GM10266 (cell line): ENCODE results near the gene RBMX.
"Not testable (repeated sequence)": the region's sequence is repeated elsewhere in the genome, so short reads cannot be mapped to it uniquely, and the experiment has no call there.

ENCODE experiments used
- DNase-seq: peaks from one replicate; pipeline ENCODE4 v3.0.0; 2012; ENCODE audit errors: extremely low spot score
- TF ChIP-seq, protein P1 (sequence below): IDR thresholded peaks from 2 replicates; pipeline ENCODE4 v1.5.1; 2012; ENCODE audit warnings: mild to moderate bottlenecking, low read depth; ENCODE audit not compliant: control insufficient read depth, insufficient read depth; ENCODE audit errors: missing control alignments

The RBMX gene

GRCh38 chrX:136909119-136909705 lies 28.7 kb upstream of the RBMX start:
- TF ChIP-seq, protein P1, sequence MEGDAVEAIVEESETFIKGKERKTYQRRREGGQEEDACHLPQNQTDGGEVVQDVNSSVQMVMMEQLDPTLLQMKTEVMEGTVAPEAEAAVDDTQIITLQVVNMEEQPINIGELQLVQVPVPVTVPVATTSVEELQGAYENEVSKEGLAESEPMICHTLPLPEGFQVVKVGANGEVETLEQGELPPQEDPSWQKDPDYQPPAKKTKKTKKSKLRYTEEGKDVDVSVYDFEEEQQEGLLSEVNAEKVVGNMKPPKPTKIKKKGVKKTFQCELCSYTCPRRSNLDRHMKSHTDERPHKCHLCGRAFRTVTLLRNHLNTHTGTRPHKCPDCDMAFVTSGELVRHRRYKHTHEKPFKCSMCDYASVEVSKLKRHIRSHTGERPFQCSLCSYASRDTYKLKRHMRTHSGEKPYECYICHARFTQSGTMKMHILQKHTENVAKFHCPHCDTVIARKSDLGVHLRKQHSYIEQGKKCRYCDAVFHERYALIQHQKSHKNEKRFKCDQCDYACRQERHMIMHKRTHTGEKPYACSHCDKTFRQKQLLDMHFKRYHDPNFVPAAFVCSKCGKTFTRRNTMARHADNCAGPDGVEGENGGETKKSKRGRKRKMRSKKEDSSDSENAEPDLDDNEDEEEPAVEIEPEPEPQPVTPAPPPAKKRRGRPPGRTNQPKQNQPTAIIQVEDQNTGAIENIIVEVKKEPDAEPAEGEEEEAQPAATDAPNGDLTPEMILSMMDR, result no peak
- peak; percentile 79 for DNase-seq

DNA sequence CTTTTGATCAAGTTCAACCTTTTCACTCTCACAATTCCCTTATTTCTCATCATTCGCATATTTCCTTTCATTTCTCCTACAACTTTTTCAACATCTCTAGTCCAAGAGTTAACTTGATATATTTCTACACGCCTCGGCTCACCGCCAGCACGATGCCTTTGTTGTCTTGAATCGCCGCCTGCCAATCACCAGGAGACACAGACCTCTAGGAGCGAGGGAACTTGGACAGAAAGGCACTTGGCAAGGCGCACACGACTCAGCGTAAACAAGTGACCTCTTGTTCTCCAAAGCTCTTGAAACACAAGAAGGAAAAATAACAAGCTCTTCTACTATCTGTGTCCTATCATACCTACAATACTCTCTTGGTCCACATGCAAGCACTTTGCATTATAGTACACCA lies 27.1 kb upstream of the RBMX start:
- DNase-seq, result no peak
- TF ChIP-seq, protein P1, result no peak

GRCh38 chrX:136906921-136907510 lies 26.5 kb upstream of the RBMX start:
- TF ChIP-seq, protein P1, result no peak
- DNase-seq, result no peak

GRCh38 chrX:136904067-136904466 lies 23.5 kb upstream of the RBMX start:
- DNase-seq, result not testable (repeated sequence)

DNA sequence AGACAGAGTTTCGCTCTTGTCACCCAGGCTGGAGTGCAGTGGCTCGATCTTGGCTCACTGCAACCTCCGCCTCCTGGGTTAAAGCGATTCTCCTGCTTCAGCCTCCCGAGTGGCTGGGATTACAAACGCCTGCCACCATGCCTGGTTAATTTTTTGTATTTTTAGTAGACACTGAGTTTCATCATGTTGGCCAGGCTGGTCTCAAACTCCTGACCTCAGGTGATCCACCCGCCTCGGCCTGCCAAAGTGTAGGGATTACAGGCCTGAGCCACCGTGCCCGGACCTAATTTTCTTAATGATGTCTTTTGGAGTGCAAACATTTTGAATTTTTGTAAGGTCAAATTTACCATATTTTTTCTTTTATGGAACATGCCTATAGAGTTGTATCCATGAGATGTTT lies 19.5 kb upstream of the RBMX start:
- not testable (repeated sequence) for DNase-seq

DNA sequence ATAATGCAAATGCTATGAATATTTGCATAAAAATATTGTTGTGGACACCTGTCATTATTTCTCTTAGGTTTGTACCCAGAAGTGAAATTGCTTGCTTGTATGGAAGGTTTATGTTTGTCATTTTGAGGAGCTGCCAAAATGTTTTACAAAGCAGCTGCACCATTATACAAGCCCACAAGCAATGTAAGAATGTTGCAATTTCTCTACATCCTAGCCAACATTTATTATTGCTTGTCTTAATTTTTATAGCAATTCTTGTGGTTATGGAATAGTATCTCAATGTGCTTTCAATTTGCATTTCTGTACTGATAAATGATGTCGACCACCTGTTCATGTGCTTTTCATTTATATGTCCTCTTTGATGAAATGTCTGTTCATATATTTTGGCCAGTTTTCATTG lies 18.7 kb upstream of the RBMX start:
- TF ChIP-seq, protein P1, result no peak
- DNase-seq, result no peak

GRCh38 chrX:136898752-136899151 lies 18.2 kb upstream of the RBMX start:
- not testable (repeated sequence) for DNase-seq

- TF ChIP-seq, protein P1, result no peak
- no peak for DNase-seq
These were observed 15.8 kb upstream of the RBMX start for GRCh38 chrX:136896121-136896914.

DNA sequence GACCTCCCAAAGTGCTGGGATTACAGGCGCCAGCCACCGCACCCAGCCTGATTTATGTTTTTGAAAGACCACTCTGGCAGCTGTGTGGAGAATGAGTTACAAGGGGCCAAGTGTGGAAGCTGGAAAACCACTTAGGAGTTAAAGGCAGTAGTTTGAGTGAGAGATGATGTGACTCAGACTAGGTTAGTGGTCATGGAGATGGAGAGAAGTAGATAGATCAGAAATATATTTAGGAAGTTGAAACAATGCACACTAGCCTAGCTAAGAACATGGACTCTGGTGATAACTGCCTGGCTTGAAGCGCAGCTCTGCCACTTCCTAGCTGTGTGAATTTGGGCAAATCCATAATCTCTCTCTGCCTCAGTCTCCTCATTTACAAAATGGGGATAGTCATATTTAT lies 11.9 kb upstream of the RBMX start:
- TF ChIP-seq, protein P1, result no peak
- no peak for DNase-seq

- not testable (repeated sequence) for DNase-seq
These were observed 10.1 kb upstream of the RBMX start for GRCh38 chrX:136890596-136890995.
